ENCODE results near the gene ABI2.
"Not testable (repeated sequence)": the region's sequence is repeated elsewhere in the genome, so short reads cannot be mapped to it uniquely, and the experiment has no call there.

Gene ABI2

GRCh38 chr2:203404996-203405395 lies 76.8 kb downstream of the ABI2 start:
- TF ChIP-seq ZFX (IDR thresholded peaks at IDR 0.05) (no peak), CTCF (conservative IDR thresholded peaks at IDR 0.05) (no peak)
- H3K27ac ChIP-seq: no peak overlapping the region

DNA sequence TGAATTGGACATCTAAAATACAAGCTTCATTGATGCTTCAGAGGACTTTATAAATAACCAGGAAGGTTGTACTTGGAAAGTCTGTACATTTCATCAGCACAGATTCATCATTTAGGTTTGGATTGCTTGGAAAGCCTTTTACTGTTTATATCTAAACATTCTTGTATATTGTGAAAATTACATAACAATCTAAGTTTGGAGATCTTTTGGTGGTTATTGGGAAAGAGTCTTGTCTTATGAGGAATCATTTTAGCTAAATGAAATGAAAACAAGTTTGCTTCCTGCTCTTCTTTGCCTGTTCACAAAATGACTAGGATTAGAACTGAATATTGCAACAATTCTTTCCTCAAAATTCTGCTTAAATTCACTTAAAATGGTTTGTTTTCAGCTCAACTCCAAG lies 79.3 kb downstream of the ABI2 start:
- no peak overlapping the region for H3K27ac ChIP-seq
- TF ChIP-seq CTCF (conservative IDR thresholded peaks at IDR 0.05) (no peak), ZFX (IDR thresholded peaks at IDR 0.05) (no peak)

DNA sequence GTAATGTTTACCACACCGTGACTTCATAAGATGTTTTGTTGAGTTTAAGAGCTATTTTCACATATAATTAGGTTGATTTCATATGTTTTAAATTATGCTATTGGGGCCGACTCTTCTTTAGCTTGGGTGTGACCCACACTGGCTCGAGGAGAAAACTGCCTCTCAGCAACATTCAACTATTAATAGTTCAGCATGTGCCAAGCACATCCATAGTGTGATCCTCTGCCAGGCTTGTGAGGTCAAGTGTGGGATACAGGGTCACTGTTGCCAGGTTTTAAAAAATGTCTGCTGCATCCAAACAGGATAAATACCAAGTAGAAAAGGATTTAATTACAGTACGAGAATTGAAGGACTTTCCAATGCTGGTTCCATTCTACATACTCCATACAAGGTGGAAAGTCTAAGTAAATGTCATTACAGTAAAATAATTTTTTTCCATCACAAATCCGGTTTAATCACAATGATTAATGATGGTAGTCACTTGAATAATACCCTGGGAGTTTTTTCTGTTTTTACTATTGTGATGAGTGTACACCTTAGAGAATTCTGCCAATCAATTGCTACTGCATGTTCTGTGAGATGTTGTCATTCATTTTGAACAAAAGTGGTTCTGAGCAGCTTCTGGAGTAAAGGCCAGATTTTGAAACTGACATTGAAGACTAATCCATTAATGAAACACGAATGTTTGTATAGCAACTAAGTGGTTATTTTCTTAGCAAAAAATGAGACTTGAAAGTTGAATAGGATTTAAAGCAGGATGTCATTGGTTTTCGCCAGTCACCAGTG lies 84.5 kb downstream of the ABI2 start:
- H3K27ac ChIP-seq: no peak overlapping the region
- no peak for TF ChIP-seq CTCF (conservative IDR thresholded peaks at IDR 0.05)
- no peak for TF ChIP-seq ZFX (IDR thresholded peaks at IDR 0.05)

- H3K27ac ChIP-seq: no peak overlapping the region
- TF ChIP-seq CTCF (conservative IDR thresholded peaks at IDR 0.05) (no peak), ZFX (IDR thresholded peaks at IDR 0.05) (no peak)
Measured at GRCh38 chr2:203413796-203414195, 85.6 kb downstream of the ABI2 start.

DNA sequence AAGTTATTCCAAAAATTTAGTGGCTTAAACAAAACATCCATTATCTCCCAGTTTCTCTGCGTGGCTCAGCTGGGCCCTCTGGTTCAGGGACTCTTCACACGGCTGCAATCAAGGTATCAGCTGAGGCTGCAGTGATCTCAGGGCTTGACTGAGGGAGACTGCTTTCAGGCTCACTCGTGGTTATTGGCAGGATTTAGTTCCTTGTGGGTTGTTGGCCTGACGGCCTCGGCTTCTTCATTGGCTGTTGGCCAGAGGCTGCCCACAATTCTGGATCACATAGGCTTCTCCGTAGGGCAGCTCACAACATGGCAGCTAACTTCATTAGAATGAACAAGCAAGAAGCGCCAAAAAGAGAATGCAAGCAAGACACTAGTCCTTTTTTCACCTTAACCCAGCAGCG lies 90.1 kb downstream of the ABI2 start:
- TF ChIP-seq CTCF (conservative IDR thresholded peaks at IDR 0.05): no peak
- no peak for TF ChIP-seq ZFX (IDR thresholded peaks at IDR 0.05)

DNA sequence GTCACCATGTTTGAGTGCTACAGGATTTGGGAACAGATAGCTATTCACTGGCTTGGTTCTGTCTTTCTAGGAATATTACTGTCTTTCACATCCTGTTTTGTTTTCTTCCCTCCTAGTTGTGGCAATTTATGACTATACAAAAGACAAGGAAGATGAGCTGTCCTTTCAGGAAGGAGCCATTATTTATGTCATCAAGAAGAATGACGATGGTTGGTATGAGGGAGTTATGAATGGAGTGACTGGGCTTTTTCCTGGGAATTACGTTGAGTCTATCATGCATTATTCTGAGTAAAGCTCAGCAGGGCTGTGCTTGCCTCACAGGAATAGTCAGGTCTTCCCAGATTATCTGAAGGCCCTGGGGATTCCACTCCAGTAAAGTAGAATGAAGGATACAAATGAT lies 98.9 kb downstream of the ABI2 start:
- TF ChIP-seq ZFX (IDR thresholded peaks at IDR 0.05): no peak
- TF ChIP-seq CTCF (conservative IDR thresholded peaks at IDR 0.05): no peak
- no peak overlapping the region for H3K27ac ChIP-seq

More for the DNA sequence above, 90.1 kb downstream of the ABI2 start:
- H3K27ac ChIP-seq: no peak overlapping the region

DNA sequence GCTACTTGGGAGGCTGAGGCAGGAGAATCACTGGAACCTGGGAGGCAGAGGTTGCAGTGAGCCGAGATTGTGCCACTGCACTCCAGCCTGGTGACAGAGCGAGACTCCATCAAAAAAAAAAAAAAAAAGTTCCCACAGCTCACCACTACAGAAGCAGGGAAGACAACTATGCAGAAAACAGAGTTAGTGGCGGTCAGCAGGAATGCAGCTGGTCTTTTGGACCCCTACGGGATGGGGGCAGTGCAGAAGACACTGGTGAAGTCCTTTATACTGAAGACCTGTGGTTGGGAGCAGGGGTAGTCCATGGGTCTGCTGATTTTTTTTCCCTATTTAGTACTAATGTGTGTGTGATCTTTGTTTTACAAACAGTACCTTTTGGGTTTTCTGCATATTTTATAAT lies 101.4 kb downstream of the ABI2 start:
- H3K27ac ChIP-seq: not testable (repeated sequence)

Measured in C4-2B (cell line).